Hematopoietic multipotent progenitor cell treated with erythropoietin and hydrocortisone succinate and interleukin-3 and kit ligand, for 17 days (in vitro differentiated cells): ENCODE results near the gene CUL3.

Experiments used
- DNase-seq: peaks from one replicate; pipeline ENCODE4 v3.0.0-alpha.2; 2015; ENCODE audit warnings: low spot score

Gene CUL3

DNA sequence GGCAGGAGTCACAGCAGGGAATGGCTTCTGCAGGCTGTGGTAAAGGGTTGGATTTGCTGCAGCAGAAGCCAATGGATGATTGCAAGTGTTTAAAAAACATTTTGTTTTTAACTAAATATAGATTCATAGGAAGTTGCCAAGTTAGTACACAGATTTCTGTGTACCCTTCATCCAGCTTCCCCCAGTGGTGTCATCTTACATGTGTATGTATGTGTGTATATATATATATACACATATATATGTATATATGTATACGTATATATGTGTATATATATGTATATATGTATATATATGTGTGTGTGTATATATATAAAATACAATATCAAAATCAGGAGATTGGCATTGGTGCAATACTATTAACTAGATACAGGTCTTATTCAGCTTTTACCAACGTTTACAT is 164.1 kb downstream of the CUL3 start:
- no peak for DNase-seq
